ENCODE data around the gene KRTAP1-3. TPM values are rescaled to one million over a fixed set of nuclear protein-coding genes. Genes with fewer than 3 reads are reported as not detected.
"Not testable (repeated sequence)": the region's sequence is repeated elsewhere in the genome, so short reads cannot be mapped to it uniquely, and the experiment has no call there.

The KRTAP1-3 gene, protein sequence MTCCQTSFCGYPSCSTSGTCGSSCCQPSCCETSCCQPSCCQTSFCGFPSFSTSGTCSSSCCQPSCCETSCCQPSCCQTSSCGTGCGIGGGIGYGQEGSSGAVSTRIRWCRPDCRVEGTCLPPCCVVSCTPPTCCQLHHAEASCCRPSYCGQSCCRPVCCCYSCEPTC
- polyA plus RNA-seq (2011; rRNA removed) (not detected in 2 replicates), polyA minus RNA-seq (2011; rRNA and poly(A)+ RNA removed) (not detected in 2 replicates)

DNA sequence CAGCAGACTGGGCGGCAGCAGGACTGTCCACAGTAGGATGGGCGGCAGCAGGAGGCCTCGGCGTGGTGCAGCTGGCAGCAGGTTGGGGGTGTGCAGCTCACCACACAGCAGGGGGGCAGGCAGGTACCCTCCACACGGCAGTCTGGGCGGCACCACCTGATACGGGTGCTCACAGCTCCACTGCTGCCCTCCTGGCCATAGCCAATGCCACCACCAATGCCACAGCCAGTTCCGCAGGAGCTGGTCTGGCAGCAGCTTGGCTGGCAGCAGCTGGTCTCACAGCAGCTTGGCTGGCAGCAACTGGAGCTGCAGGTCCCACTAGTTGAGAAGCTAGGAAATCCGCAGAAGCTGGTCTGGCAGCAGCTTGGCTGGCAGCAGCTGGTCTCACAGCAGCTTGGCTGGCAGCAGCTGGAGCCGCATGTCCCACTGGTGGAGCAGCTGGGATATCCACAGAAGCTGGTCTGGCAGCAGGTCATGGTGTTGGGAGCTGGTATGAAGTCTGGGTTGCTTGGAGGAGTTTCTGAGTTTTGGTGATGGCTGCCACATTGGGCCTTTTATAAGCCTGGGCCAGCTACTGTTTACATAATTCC, at the start of gene KRTAP1-3:
Gene KRTAP1-3 (minus strand): TSS at position 529 of the 590 bp plus-strand sequence. CDS start 53 bp downstream, at position 476.
- H3K9me3 ChIP-seq (ENCODE audit: control insufficient read depth, insufficient read depth, low read length); H3K27ac ChIP-seq (ENCODE audit: low read depth, low read length); CTCF ChIA-PET; DNase-seq (ENCODE audit: low read depth, low spot score); H3K27me3 ChIP-seq (ENCODE audit: control insufficient read depth, insufficient read depth, low read length); H3K4me3 ChIP-seq (ENCODE audit: low read depth, low read length); POLR2A ChIA-PET: not testable (repeated sequence)

DNA sequence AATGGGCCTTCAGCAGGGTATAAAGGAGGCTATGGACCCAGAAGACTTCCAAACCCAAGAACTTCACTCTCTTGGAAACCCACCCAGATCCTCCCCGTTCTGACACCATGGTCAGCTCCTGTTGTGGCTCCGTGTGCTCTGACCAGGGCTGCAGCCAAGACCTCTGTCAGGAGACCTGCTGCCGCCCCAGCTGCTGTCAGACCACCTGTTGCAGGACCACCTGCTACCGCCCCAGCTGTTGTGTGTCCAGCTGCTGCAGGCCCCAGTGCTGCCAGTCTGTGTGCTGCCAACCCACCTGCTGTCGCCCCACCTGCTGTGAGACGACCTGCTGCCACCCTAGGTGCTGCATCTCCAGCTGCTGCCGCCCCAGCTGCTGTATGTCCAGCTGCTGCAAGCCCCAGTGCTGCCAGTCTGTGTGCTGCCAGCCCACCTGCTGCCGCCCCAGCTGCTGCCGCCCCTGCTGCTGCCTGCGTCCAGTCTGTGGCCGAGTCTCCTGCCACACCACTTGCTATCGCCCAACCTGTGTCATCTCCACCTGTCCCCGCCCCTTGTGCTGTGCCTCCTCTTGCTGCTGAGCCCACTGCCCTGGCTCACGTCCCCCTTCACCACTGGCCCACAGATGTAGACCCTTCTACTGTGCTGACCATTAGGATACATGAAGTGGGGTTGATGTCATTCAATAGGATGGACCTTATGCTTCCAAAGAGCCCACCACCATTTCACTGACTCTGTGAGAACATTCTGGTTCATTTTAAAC, 49.6 kb upstream of the KRTAP1-3 start, which contains the start of gene KRTAP4-7:
Gene KRTAP4-7 (plus strand): TSS at position 51 of the 757 bp plus-strand sequence. CDS start 57 bp downstream, at position 108.
- H3K4me3 ChIP-seq (ENCODE audit: low read depth, low read length); DNase-seq (ENCODE audit: low read depth, low spot score); H3K27ac ChIP-seq (ENCODE audit: low read depth, low read length); POLR2A ChIA-PET; H3K27me3 ChIP-seq (ENCODE audit: control insufficient read depth, insufficient read depth, low read length); H3K9me3 ChIP-seq (ENCODE audit: control insufficient read depth, insufficient read depth, low read length); CTCF ChIA-PET: not testable (repeated sequence)

DNA sequence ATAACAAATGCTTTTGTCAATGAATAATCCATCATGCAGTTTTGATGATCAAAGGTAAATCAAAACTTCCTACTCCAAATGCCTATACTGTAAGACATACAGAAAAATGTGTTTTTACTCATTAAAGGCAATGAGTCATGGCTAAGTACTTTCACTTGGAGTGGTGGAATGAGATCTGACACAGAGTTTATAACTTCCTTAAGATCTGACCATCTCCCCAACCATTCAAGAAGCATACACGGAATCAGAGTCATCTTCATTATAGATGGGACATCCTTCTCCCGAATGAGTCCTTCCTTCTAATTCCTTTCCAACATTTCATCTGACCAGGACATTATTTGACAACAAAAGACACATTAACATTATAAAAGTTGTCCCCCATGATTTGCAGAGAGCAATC, 48.8 kb upstream of the KRTAP1-3 start:
- DNase-seq (ENCODE audit: low read depth, low spot score); H3K4me3 ChIP-seq (ENCODE audit: low read depth, low read length); H3K27ac ChIP-seq (ENCODE audit: low read depth, low read length); CTCF ChIA-PET; H3K9me3 ChIP-seq (ENCODE audit: control insufficient read depth, insufficient read depth, low read length); POLR2A ChIA-PET; H3K27me3 ChIP-seq (ENCODE audit: control insufficient read depth, insufficient read depth, low read length): not testable (repeated sequence)

DNA sequence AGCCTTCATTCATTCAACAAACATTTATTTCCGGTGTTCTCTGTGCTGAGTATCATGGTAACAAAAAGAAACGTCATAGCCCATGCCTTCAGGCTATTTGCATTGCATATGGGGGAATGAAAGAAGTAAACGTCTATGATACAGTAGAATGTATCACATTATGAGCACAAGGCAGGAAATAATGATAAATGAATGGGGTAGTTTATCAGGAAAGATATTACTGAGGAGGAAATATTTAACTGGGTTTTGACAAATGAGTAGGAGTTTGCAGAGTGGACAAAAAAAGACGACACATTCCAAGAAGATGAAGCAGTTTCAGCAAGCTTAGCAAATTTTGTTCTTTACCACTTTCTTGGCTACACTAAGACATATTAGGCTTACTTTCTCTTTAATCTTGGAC, 48.0 kb upstream of the KRTAP1-3 start:
- no peak overlapping the region for H3K27ac ChIP-seq (ENCODE audit: low read depth, low read length)
- no peak overlapping the region for H3K4me3 ChIP-seq (ENCODE audit: low read depth, low read length)
- no peaks in the 10 kb centered on the region for H3K9me3 ChIP-seq (ENCODE audit: control insufficient read depth, insufficient read depth, low read length)
- ChIA-PET CTCF (no interaction called here), POLR2A (no interaction called here)
- TF ChIP-seq, protein P1, sequence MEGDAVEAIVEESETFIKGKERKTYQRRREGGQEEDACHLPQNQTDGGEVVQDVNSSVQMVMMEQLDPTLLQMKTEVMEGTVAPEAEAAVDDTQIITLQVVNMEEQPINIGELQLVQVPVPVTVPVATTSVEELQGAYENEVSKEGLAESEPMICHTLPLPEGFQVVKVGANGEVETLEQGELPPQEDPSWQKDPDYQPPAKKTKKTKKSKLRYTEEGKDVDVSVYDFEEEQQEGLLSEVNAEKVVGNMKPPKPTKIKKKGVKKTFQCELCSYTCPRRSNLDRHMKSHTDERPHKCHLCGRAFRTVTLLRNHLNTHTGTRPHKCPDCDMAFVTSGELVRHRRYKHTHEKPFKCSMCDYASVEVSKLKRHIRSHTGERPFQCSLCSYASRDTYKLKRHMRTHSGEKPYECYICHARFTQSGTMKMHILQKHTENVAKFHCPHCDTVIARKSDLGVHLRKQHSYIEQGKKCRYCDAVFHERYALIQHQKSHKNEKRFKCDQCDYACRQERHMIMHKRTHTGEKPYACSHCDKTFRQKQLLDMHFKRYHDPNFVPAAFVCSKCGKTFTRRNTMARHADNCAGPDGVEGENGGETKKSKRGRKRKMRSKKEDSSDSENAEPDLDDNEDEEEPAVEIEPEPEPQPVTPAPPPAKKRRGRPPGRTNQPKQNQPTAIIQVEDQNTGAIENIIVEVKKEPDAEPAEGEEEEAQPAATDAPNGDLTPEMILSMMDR (IDR thresholded peaks at IDR 0.05; ENCODE audit: low read depth, low read length), result no peak
- DNase-seq (ENCODE audit: low read depth, low spot score), result no peak
- no peaks in the 10 kb centered on the region for H3K27me3 ChIP-seq (ENCODE audit: control insufficient read depth, insufficient read depth, low read length)

DNA sequence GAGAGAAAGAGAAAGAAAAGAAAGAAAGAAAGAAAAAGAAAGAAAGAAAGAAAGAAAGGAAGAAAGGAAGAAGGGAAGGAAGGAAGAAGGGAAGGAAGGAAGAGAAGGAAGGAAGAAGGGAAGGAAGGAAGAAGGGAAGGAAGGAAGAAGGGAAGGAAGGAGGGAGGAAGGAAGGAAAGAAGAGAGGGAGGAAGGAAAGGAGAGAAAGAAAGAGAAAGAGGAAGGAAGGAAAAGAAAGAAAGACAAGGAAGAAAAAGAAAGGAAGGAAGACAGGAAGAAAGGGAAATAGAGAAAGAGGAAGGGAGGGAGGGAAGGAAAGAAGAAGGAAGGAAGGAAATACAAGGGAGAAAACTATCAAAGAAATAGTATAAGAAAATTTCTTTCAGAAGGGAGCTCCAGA, 42.1 kb upstream of the KRTAP1-3 start:
- TF ChIP-seq, protein P1 (IDR thresholded peaks at IDR 0.05; ENCODE audit: low read depth, low read length), result no peak
- Histone ChIP-seq H3K27ac (ENCODE audit: low read depth, low read length) (no peak overlapping the region), H3K4me3 (ENCODE audit: low read depth, low read length) (no peak overlapping the region), H3K27me3 (ENCODE audit: control insufficient read depth, insufficient read depth, low read length) (no peaks in the 10 kb centered on the region), H3K9me3 (ENCODE audit: control insufficient read depth, insufficient read depth, low read length) (no peaks in the 10 kb centered on the region)
- ChIA-PET CTCF (no interaction called here), POLR2A (no interaction called here)
- no peak for DNase-seq (ENCODE audit: low read depth, low spot score)

DNA sequence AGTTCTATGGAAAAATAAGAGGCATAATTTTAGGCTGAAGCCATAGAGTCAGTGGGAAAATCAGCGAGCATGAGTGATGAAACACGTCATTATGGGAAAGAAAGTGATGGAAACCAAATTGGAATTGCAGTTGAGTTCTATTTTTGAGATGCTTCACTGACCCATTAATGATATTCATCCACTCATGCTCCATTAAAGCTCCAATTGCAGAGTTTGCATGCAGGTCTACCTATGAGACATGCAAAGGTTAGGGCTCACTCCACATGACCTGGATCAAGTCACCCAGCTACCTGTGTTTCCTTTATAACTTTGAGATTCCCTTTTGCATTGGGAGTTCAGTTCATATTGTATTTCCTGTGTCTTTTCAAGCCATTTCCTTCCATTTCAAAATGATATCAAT, 39.0 kb upstream of the KRTAP1-3 start:
- ChIA-PET CTCF (no interaction called here), POLR2A (no interaction called here)
- no peak for DNase-seq (ENCODE audit: low read depth, low spot score)
- Histone ChIP-seq H3K4me3 (ENCODE audit: low read depth, low read length) (no peak overlapping the region), H3K9me3 (ENCODE audit: control insufficient read depth, insufficient read depth, low read length) (no peaks in the 10 kb centered on the region), H3K27ac (ENCODE audit: low read depth, low read length) (no peak overlapping the region), H3K27me3 (ENCODE audit: control insufficient read depth, insufficient read depth, low read length) (no peaks in the 10 kb centered on the region)
- TF ChIP-seq, protein P1 (IDR thresholded peaks at IDR 0.05; ENCODE audit: low read depth, low read length), result no peak
